ENCODE data around the gene CNIH2.

GRCh38 chr11:66293777-66294625 lies 16.0 kb downstream of the CNIH2 start:
- TF ChIP-seq CTCF (IDR thresholded peaks at IDR 0.05) (no peak), POLR2A (IDR thresholded peaks at IDR 0.05) (no peak)
